GM19328 (cell line): ENCODE measurements around the gene ADCY9.

Source experiments
- ATAC-seq: cut with Tn5 transposase; IDR thresholded peaks from one replicate; pipeline ENCODE4 v1.9.1; 2021; ENCODE audit warnings: mild to moderate bottlenecking, moderate library complexity; ENCODE audit not compliant: unreplicated experiment

The ADCY9 gene

DNA sequence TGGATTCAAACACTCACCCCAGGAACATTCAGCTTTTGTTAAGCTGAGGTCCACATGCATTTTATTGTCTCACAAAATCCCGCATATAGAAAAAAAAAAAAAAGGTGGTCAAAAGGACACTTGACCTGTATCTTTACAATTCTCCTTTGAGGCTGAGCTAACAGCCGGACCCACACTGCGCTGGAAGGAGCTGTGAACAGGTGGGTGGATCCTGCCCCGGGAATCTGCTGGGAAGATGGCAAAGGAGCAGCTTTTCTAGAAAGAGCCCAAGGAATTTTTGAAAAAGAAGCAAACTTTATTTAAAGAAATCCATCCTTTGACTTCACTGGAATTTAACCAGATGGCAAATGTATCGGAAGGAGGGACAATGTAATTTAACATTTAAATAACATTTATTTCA is 108.1 kb downstream of the ADCY9 start:
- no peak for ATAC-seq

DNA sequence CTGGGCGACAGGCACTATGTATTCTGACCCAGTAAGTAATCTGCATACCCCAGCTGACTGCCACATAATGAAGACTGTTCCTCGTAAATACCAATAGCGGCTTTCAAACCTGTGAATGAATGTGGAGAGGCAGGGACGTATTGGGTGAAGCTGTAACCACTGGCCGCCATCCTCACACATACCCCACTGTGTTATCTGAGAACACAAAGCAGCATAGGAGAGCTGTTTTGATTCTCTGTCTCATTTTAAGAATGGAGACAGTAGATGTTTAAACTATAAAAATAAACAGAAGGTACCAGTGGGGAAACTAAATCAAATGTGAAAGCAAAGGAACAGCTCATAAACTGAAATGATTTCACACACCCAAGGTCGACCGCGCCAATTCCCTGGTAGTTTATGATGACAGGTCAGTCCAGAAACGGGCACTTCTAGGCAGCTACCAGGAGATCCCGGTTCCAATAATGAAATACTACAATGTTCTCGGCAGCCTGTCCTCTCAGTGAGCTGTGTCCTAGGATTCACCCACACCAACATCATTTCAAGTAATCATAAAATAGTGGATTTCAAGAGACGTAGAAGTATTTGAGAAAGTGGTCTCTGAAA is 109.7 kb downstream of the ADCY9 start:
- ATAC-seq, result no peak

DNA sequence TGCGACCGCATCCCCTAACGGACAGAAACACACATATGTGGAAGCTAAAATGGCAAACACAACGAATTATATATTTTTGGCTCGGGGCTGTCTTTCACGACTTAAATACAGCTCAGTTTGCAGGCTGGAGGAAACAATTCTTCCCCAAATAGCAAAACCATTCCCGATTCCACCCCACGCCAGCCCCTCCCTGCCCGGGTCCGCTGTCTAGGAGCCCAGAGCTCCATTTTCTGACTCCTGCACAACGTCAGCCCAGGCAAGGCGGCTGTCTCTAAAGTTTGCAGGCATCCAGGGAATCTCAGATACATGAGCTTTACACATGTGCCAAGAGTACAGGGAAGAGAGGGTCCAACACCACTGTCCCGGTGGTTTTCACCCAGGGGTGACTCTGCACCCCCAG is 110.5 kb downstream of the ADCY9 start:
- ATAC-seq, result no peak

GRCh38 chr16:4005281-4005680 is 111.0 kb downstream of the ADCY9 start:
- no peak for ATAC-seq

DNA sequence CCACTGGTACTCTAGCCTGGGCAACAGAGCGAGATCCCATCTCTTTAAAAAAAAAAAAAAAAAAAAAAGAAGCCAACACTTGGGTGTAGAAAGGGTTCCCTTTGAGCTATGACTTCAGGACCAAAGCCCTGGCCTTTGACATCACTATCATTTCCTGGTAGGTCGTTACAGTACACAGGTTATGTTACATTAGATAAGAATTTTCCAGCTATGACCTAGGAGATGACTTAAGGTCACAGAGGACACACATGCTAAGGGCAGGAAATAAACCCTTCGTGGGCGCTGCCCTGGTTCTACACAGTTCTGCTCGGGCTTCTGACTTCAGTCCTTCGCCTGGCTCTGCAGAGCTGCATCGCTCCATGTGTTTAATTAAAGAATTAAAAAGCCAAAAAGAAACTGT is 112.0 kb downstream of the ADCY9 start:
- no peak for ATAC-seq

DNA sequence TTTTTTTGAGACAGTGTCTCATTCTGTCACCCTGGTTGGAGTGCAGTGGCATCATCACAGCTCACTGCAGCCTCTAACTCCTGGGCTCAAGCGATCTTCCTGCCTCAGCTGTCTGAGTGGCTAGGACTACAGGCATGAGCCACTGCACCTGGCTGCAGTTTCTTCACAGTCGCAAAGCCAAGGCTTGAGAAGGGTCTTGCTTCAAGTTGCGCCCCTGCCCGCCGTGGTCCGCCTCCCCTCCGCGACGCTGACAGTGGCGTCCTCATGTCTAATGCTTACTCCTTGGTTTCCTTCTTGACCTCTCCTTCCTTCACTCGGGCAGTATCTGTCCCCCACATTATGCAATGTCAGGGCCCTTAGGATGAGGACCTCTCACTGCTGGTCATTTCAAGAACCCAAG is 112.7 kb downstream of the ADCY9 start:
- ATAC-seq, result no peak

DNA sequence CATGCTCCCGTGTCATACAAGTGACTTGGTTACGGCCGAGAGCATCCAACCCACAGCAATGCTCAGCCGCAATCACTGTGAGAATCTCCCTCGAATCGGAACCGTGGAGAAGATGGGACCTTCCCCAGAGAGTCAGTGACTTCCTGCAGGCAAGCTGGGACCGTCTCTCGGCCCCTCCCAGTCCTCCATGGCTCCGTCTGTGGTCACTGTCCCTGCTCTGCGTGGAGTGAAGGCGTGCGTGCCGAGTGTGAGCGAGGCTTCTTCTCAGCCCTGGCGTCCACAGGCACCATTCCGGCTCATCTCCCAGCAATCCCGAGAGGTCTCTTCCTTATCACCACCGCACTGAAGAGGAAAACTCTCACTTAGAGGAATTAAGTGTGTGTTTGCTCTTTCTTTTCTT is 113.1 kb downstream of the ADCY9 start:
- no peak for ATAC-seq

DNA sequence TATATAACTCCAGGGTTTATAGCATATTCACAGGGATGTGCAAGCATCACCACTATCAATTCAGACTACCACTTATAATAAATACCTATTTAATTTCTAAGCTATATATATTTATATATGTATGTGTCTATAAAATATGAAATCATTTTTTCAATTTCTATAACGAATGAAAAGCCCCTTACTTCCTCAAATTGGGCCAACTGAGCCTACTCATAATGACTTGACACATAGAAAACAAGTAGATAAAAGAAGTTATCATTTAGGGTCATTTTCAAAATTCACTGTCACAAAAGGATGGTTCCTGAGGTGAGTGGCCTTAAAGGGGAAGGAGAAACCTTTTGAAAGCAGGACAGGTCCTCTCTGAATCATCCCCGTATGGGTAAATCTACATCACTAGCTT is 114.1 kb downstream of the ADCY9 start:
- ATAC-seq, result no peak

- ATAC-seq, result no peak
These were observed 116.5 kb downstream of the ADCY9 start for GRCh38 chr16:3999479-4000325.

DNA sequence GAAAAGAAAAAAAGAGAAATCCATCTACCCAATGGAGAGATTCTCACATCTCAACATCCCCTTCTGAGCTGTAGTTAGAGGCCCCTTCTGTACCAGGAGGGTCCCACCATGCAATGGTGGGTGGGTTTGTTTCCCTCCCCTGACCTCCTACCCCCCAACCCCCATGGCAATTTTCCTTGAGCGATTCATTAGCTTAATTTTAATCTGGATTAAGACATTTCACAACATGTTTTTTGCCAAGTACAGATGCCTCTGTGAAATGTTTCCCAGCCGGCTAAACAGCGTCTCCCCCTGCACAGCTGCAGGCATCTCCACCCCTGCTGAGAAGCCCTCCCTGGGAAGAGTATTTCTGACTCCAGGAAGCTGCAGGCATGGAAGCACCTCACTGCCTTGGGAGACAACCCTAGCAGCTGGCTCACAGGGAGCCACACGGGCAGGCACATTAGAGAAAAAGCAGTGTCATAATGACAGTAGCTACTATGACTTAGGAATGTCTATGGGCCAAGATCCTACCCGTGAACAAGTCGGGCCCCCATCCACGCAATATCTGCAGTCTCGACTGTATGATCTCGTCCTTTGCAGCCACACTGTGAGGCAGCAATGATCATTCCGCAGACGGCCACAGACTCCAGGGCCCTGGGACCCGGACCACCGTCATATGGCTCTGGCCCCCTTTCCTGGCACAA is 117.3 kb downstream of the ADCY9 start:
- ATAC-seq, result no peak

GRCh38 chr16:3997231-3997841 is 118.9 kb downstream of the ADCY9 start:
- no peak for ATAC-seq

GRCh38 chr16:3995001-3995400 is 121.2 kb downstream of the ADCY9 start:
- ATAC-seq, result no peak

DNA sequence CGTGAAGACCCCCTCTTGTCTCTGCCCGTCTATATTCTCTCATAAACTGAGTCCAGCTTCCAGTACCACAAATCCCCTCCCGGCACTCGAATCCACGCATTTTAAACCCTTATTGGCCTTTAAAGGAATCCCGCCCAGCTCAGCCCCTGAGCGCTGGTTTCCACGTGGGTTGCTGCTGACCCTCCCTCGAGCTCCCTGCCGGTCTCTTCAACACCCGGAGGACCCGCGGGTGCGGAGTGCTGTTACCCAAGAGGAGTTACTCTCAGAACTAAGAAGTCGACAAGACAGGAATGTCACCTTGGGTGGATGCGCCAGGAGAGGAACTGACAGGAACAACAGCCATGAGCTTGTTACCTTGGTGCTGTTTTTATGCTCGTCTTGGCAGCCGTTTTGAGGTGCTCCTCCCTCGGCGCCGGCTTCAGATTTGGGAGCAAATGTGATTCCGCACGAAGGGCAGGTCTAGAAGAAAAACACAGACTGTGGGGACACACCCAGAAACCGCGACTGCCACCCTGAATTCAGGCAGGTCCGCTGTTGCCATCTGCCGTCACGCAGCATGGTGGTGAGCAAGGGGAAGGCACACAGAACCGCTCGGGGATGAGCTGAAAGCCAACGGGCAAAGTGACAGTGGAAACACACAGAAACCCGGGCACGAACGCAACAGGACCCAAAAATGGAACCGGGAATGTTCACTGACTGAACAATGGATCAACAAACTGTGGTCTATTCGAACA is 123.0 kb downstream of the ADCY9 start:
- no peak for ATAC-seq

GRCh38 chr16:3992297-3993051 is 123.8 kb downstream of the ADCY9 start:
- ATAC-seq, result no peak

GRCh38 chr16:3988824-3989223 is 127.4 kb downstream of the ADCY9 start:
- no peak for ATAC-seq

- ATAC-seq, result no peak
These were observed 128.2 kb downstream of the ADCY9 start for GRCh38 chr16:3988011-3988410.

GRCh38 chr16:3987231-3987630 is 129.0 kb downstream of the ADCY9 start:
- ATAC-seq, result no peak

- ATAC-seq, result no peak
These were observed 130.1 kb downstream of the ADCY9 start for GRCh38 chr16:3986235-3986544.

GRCh38 chr16:3984111-3985060 is 131.9 kb downstream of the ADCY9 start:
- ATAC-seq, result no peak
